Measurements from ENCODE around the gene CYP2B6. TPM values are rescaled to one million over a fixed set of nuclear protein-coding genes. Genes with fewer than 3 reads are reported as not detected.
"Not testable (repeated sequence)": the region's sequence is repeated elsewhere in the genome, so short reads cannot be mapped to it uniquely, and the experiment has no call there.

Gene CYP2B6
- total RNA-seq, 2 donors from 2014 or later, result not detected

- no peaks in the 10 kb centered on the region for H3K4me1 ChIP-seq (replicated peaks)
- H3K27me3 ChIP-seq (replicated peaks; ENCODE audit: insufficient read depth), result no peaks in the 10 kb centered on the region
- H3K36me3 ChIP-seq, result no peaks in the 10 kb centered on the region
- no peaks in the 10 kb centered on the region for H3K9me3 ChIP-seq
- no peak for TF ChIP-seq CTCF (IDR thresholded peaks at IDR 0.05)
- TF ChIP-seq POLR2A (IDR thresholded peaks at IDR 0.05), result no peak
- no peak for TF ChIP-seq POLR2AphosphoS5 (IDR thresholded peaks at IDR 0.05)
- no peak for DNase-seq (ENCODE audit: low spot score)
- intact Hi-C loops (cut with DNase I), result no loop called here
- H3K4me3 ChIP-seq, result no peak overlapping the region
- H3K27ac ChIP-seq, result no peak overlapping the region
- 31% methylated on average over 3 of the region's 3 CpGs for WGBS
Measured at GRCh38 chr19:40962460-40962961, 28.6 kb upstream of the CYP2B6 start.

GRCh38 chr19:40964361-40964760 is 26.7 kb upstream of the CYP2B6 start:
- H3K27me3 ChIP-seq (replicated peaks; ENCODE audit: insufficient read depth); H3K4me1 ChIP-seq (replicated peaks); H3K27ac ChIP-seq; DNase-seq (ENCODE audit: low spot score); H3K4me3 ChIP-seq; intact Hi-C loops (cut with DNase I); H3K9me3 ChIP-seq; H3K36me3 ChIP-seq: not testable (repeated sequence)
- WGBS, result 98% methylated on average over 3 of the region's 3 CpGs

GRCh38 chr19:40965351-40965750 is 25.7 kb upstream of the CYP2B6 start:
- H3K36me3 ChIP-seq; H3K27me3 ChIP-seq (replicated peaks; ENCODE audit: insufficient read depth); intact Hi-C loops (cut with DNase I); DNase-seq (ENCODE audit: low spot score); H3K4me3 ChIP-seq; H3K27ac ChIP-seq; H3K9me3 ChIP-seq; H3K4me1 ChIP-seq (replicated peaks): not testable (repeated sequence)
- WGBS, result 79% methylated on average over 5 of the region's 35 CpGs

GRCh38 chr19:40966591-40966990 is 24.5 kb upstream of the CYP2B6 start:
- H3K4me1 ChIP-seq (replicated peaks); H3K27me3 ChIP-seq (replicated peaks; ENCODE audit: insufficient read depth); H3K27ac ChIP-seq; H3K36me3 ChIP-seq; H3K4me3 ChIP-seq; intact Hi-C loops (cut with DNase I); H3K9me3 ChIP-seq; DNase-seq (ENCODE audit: low spot score): not testable (repeated sequence)
- 94% methylated on average over 23 of the region's 25 CpGs for WGBS

GRCh38 chr19:40968065-40968464 is 23.0 kb upstream of the CYP2B6 start:
- H3K36me3 ChIP-seq; H3K4me3 ChIP-seq; intact Hi-C loops (cut with DNase I); H3K4me1 ChIP-seq (replicated peaks); H3K27ac ChIP-seq; DNase-seq (ENCODE audit: low spot score); H3K27me3 ChIP-seq (replicated peaks; ENCODE audit: insufficient read depth); H3K9me3 ChIP-seq: not testable (repeated sequence)
- WGBS, result 93% methylated on average over 3 of the region's 3 CpGs

GRCh38 chr19:40969721-40970120 is 21.4 kb upstream of the CYP2B6 start:
- not testable (repeated sequence) for H3K27me3 ChIP-seq (replicated peaks; ENCODE audit: insufficient read depth); H3K27ac ChIP-seq; H3K36me3 ChIP-seq; H3K9me3 ChIP-seq; H3K4me1 ChIP-seq (replicated peaks); H3K4me3 ChIP-seq; DNase-seq (ENCODE audit: low spot score)
- intact Hi-C loops (cut with DNase I), result loop anchor here (10.0 kb wide), 1 partner anchor 175 kb away; no protein-coding TSS in a partner anchor
- 86% methylated on average over 4 of the region's 4 CpGs for WGBS

GRCh38 chr19:40970396-40971345 is 20.4 kb upstream of the CYP2B6 start:
- DNase-seq (ENCODE audit: low spot score); H3K4me1 ChIP-seq (replicated peaks); H3K9me3 ChIP-seq; H3K4me3 ChIP-seq; H3K36me3 ChIP-seq; H3K27ac ChIP-seq; H3K27me3 ChIP-seq (replicated peaks; ENCODE audit: insufficient read depth): not testable (repeated sequence)
- WGBS, result 73% methylated on average over 6 of the region's 6 CpGs
- intact Hi-C loops (cut with DNase I), result loop anchor here (10.0 kb wide), 1 partner anchor 174 kb away; no protein-coding TSS in a partner anchor

GRCh38 chr19:40974633-40975037 is 16.4 kb upstream of the CYP2B6 start:
- peak; percentile 72 for DNase-seq (ENCODE audit: low spot score)
- Histone ChIP-seq H3K4me1 (replicated peaks) (no peaks in the 10 kb centered on the region), H3K9me3 (no peaks in the 10 kb centered on the region), H3K36me3 (no peaks in the 10 kb centered on the region), H3K4me3 (no peak overlapping the region), H3K27me3 (replicated peaks; ENCODE audit: insufficient read depth) (no peaks in the 10 kb centered on the region), H3K27ac (no peak overlapping the region)
- peak; percentile 58 to 86 (median 70) for TF ChIP-seq CTCF (IDR thresholded peaks at IDR 0.05)
- TF ChIP-seq POLR2AphosphoS5 (IDR thresholded peaks at IDR 0.05), result no peak
- 27% methylated on average over 4 of the region's 4 CpGs for WGBS
- intact Hi-C loops (cut with DNase I), result loop anchor here (10.0 kb wide), 1 partner anchor 170 kb away; no protein-coding TSS in a partner anchor

Data from prostate gland (tissue), 2 donors.